HG03060 (cell line): ENCODE results near the gene ZAR1L.
"Not testable (repeated sequence)": the region's sequence is repeated elsewhere in the genome, so short reads cannot be mapped to it uniquely, and the experiment has no call there.

ENCODE experiments used
- ATAC-seq: cut with Tn5 transposase; IDR thresholded peaks from one replicate; pipeline ENCODE4 v1.9.1; 2021; ENCODE audit warnings: low read depth, moderate number of reproducible peaks; ENCODE audit not compliant: unreplicated experiment

Gene ZAR1L, protein sequence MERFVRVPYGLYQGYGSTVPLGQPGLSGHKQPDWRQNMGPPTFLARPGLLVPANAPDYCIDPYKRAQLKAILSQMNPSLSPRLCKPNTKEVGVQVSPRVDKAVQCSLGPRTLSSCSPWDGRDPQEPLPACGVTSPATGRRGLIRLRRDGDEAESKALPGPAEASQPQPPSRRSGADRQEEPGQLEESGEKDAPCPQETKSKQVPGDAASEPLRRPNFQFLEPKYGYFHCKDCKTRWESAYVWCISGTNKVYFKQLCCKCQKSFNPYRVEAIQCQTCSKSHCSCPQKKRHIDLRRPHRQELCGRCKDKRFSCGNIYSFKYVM

DNA sequence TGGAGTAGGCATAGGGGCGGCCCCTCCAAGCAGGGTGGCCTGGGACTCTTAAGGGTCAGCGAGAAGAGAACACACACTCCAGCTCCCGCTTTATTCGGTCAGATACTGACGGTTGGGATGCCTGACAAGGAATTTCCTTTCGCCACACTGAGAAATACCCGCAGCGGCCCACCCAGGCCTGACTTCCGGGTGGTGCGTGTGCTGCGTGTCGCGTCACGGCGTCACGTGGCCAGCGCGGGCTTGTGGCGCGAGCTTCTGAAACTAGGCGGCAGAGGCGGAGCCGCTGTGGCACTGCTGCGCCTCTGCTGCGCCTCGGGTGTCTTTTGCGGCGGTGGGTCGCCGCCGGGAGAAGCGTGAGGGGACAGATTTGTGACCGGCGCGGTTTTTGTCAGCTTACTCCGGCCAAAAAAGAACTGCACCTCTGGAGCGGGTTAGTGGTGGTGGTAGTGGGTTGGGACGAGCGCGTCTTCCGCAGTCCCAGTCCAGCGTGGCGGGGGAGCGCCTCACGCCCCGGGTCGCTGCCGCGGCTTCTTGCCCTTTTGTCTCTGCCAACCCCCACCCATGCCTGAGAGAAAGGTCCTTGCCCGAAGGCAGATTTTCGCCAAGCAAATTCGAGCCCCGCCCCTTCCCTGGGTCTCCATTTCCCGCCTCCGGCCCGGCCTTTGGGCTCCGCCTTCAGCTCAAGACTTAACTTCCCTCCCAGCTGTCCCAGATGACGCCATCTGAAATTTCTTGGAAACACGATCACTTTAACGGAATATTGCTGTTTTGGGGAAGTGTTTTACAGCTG lies at the start of gene ZAR1L, which contains the start of gene BRCA2:
Gene ZAR1L (minus strand): TSS at position 126 of the 790 bp plus-strand sequence. CDS start 3,438 bp downstream, outside the sequence.
Gene BRCA2 (plus strand): TSS at position 271 of the 790 bp plus-strand sequence. CDS start 953 bp downstream, outside the sequence.
- peak; percentile 84 for ATAC-seq

GRCh38 chr13:32362574-32362973 lies 47.4 kb upstream of the ZAR1L start:
- no peak for ATAC-seq

GRCh38 chr13:32355935-32356334 lies 40.8 kb upstream of the ZAR1L start:
- ATAC-seq, result not testable (repeated sequence)

DNA sequence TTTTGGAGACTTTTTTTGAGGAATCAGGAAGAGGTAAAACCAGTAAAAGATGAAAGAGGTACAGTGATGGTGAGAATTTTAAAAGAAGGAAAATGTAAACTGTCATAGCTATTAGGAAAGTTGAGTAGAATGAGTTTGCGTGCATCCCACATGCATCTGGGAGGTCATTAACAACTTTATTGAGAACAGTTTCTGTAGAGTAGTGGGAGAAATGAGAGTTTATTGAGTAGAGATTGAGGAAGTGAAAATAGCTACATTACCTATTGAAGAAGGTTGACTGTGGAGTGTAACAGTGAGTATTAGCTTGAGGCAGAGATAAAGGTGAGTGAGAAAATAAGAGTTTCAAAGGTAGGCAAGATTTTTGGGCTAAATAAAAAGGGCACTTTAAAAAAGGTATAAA lies 38.9 kb upstream of the ZAR1L start:
- ATAC-seq, result no peak

DNA sequence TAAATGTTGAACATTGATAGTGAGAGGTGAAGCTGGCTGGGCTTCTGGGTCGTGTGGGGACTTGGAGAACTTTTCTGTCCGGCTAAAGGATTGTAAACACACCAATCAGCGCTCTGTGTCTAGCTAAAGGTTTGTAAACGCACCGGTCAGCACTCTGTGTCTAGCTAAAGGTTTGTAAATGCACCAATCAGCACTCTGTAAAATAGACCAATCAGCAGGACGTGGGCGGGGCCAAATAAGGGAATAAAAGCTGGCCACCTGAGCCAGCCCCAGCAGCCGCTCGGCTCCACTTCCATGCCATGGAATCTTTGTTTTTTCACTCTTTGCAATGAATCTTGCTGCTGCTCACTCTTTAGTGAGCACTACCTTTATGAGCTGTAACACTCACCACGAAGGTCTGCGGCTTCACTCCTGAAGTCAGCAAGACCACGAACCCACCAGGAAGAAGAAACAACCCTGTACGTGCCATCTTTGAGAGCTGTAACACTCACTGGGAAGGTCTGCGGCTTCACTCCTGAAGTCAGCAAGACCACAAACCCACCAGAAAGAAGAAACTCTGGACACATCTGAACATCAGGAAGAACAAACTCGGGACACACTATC lies 35.8 kb upstream of the ZAR1L start:
- not testable (repeated sequence) for ATAC-seq

DNA sequence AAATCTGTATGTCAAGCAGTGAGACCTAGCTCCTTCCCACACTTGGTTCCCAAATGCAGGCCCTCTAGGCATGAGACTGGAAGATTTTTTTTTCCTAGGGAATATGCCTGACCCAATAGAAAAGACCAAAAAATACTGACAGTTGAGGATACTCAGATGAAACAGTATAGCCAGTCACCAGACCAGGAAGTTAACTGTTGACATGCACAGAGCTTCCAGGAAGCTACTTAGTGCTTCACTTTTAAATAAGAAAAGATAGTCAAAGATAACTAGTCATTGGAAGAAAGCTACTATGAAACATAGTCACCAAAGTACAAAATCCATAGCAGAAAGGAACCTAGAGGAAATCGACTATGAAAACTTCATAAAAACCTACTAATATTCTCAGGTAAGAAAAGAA lies 32.5 kb upstream of the ZAR1L start:
- no peak for ATAC-seq

DNA sequence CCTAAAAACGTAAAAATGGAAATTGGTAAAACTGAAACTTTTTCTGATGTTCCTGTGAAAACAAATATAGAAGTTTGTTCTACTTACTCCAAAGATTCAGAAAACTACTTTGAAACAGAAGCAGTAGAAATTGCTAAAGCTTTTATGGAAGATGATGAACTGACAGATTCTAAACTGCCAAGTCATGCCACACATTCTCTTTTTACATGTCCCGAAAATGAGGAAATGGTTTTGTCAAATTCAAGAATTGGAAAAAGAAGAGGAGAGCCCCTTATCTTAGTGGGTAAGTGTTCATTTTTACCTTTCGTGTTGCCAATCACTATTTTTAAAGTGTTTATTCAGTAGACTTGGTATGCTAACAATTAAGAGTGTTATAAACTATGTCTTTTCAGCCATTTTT lies 25.8 kb upstream of the ZAR1L start:
- no peak for ATAC-seq

GRCh38 chr13:32334671-32335070 lies 19.5 kb upstream of the ZAR1L start:
- ATAC-seq, result no peak

- ATAC-seq, result no peak
Observed at GRCh38 chr13:32330441-32330840, 15.3 kb upstream of the ZAR1L start.

DNA sequence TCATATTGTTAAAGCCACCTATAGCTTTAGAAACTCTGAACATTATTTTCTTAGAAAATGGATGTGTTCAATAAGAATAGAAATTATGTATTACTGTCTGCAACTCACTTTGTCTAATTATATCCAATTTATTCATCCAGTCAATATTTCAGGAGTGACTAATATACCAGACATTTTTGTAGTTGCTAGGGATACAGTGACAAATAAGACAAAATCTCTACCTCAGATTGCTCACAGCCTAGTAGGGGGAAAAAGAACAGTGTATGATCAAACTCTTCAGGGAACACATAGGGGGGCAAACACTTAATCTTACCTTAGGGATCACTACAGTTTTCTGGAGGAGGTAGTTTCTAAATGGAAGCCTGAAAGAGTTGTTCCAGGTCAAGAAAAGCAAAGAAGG lies 8.7 kb upstream of the ZAR1L start:
- ATAC-seq, result no peak

DNA sequence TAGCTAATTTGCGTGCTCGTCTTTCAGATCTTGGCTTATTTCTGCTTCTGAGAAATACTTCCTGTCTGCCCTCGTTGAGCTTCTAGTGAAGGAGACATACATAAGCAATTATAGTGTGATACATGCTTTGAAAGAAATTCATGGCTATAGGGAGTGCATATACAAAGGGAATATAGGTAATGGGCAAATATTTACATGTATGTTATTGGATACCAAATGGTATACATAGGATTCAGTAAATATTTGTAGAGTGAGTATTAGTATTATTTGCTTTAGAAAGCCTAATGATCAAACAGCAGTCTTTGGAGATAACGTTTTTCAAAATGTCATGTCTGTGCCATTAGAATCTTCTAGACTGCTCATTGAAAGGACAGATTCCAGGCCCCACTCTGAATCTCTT lies 5.4 kb upstream of the ZAR1L start:
- no peak for ATAC-seq

GRCh38 chr13:32317716-32318465 lies 2.7 kb upstream of the ZAR1L start:
- no peak for ATAC-seq

DNA sequence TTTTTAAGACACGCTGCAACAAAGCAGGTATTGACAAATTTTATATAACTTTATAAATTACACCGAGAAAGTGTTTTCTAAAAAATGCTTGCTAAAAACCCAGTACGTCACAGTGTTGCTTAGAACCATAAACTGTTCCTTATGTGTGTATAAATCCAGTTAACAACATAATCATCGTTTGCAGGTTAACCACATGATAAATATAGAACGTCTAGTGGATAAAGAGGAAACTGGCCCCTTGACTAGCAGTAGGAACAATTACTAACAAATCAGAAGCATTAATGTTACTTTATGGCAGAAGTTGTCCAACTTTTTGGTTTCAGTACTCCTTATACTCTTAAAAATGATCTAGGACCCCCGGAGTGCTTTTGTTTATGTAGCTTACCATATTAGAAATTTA lies 1.3 kb upstream of the ZAR1L start:
- no peak for ATAC-seq

DNA sequence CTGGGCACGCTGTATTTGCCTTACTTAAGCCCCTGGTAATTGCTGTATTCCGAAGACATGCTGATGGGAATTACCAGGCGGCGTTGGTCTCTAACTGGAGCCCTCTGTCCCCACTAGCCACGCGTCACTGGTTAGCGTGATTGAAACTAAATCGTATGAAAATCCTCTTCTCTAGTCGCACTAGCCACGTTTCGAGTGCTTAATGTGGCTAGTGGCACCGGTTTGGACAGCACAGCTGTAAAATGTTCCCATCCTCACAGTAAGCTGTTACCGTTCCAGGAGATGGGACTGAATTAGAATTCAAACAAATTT lies 821 bp upstream of the ZAR1L start:
- ATAC-seq, result peak; percentile 30

- ATAC-seq, result no peak
Observed at GRCh38 chr13:32314271-32315237, 609 bp downstream of the ZAR1L start.

DNA sequence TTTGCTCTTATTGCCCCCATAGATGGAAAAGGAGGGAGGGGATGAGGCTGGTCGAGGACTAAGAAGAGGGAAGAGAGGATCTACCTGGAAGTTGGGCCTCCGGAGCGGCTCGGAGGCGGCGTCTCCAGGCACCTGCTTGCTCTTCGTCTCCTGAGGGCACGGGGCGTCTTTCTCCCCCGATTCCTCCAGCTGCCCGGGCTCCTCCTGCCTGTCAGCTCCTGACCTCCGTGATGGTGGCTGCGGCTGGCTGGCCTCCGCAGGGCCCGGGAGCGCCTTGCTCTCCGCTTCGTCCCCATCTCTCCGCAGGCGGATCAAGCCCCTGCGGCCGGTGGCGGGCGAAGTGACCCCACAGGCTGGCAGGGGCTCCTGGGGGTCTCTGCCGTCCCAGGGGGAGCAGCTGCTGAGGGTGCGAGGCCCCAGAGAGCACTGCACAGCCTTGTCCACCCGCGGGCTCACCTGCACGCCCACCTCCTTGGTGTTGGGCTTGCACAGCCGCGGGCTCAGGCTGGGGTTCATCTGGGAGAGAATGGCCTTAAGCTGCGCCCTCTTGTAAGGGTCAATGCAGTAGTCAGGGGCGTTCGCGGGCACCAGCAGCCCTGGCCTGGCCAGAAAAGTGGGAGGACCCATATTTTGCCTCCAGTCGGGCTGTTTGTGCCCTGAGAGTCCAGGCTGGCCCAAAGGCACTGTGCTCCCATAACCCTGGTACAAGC lies 3.8 kb downstream of the ZAR1L start:
- ATAC-seq, result no peak

DNA sequence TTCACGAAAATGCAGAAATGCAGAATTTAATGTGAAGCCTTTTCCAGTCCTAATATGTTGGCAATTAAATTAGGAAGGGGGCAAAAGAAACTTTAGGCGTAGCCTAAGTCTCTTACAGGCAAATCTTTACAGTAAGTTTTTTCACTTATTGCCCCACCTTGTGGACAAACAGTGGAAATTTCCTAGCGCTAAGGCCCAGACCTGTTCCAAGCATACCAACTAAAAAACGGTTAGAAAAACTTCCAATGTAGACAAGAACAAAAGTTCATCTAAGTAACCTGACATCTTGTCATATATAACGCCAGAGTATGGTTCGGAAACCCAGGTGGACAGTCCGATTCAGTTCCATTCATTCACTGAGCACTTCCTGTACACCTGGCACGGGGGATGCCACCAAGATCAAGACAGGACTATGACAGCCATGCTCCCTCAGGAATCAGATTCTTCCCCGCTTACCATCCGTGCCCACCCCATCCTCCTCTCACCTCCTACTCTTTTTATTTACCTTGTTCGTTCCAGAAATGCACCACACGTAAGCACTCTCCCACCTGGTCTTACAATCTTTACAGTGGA lies 4.9 kb downstream of the ZAR1L start:
- no peak for ATAC-seq

- no peak for ATAC-seq
Observed at GRCh38 chr13:32309312-32310133, 5.6 kb downstream of the ZAR1L start.
